OCI-LY3 (cell line): ENCODE results near the gene BAG1.

Experiments
- CTCF ChIP-seq: fragments of 200-600, 300-600 bp; sonication (generic); IDR thresholded peaks from 2 replicates; pipeline ENCODE4 v1.5.1; 2014; ENCODE audit warnings: antibody characterized with exemption, low read length, low read depth
- EZH2phosphoT487 ChIP-seq: fragments of 200-600 bp; shearing (Covaris generic); IDR thresholded peaks from 2 replicates; pipeline ENCODE4 v1.6.1; 2018; ENCODE audit warnings: antibody characterized with exemption, mixed run types, low read depth

DNA sequence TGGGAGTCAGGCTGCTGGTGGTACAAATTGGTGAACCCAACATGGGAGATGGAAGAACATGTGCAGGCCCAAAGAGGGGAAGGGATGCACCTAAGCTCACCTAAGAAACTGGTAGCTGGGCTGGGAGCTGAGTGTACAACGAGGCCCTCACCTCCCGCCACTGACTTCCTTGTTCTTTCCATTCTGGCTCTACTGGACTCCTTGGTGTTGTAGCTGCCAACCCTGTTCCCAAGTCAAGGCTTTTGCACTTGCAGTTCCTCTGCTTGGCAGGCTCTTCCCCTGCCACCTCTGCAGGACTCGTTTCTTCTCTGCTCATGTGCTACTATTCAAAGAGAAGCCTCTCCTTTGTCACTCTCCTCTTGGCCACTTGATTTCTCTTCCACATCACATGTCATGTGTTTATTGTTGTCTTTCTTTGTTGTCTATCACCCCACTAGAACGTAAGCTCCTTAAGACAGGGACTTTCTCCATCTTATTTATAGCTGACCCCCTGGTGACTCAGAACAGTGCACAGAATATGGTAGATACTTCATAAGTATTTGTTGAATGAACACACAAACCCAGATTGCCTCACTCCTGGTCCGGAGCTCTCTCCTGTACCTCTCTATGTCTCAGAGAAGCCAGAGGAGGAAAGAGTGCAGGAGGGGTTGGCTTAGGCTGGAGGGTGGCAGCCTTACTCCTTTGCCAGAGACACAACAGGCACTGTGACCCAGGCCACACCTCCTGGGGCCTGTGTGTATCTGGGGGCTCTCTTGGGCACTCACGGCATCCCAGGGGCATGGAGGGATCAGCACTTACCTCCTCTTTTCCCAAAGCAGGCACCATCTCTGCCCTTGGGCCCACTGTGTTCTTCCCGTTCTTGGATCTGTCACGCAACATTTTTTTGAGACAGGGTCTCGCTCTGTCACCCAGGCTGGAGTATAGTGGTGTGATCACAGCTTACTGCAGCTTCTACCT lies 29.7 kb downstream of the BAG1 start:
- TF ChIP-seq CTCF (no peak), EZH2phosphoT487 (no peak)
